IPS-18a (cell line): Measurements from ENCODE around the gene HOXB2.

Experiments
- H3K27ac ChIP-seq: one replicate; pipeline ENCODE4 v1.5.1; 2013; ENCODE audit warnings: low read length
- H3K27me3 ChIP-seq: one replicate; pipeline ENCODE4 v1.6.1; 2013; ENCODE audit warnings: mild to moderate bottlenecking, low read length; ENCODE audit not compliant: control insufficient read depth, insufficient read depth
- H3K36me3 ChIP-seq: one replicate; pipeline ENCODE4 v1.6.1; 2013; ENCODE audit warnings: low read depth, low read length; ENCODE audit not compliant: control insufficient read depth
- H3K4me1 ChIP-seq: one replicate; pipeline ENCODE4 v1.6.1; 2013; ENCODE audit warnings: low read depth, low read length; ENCODE audit not compliant: control insufficient read depth
- H3K4me3 ChIP-seq: one replicate; pipeline ENCODE4 v1.5.1; 2013; ENCODE audit warnings: low read length
- H3K9ac ChIP-seq: one replicate; pipeline ENCODE4 v1.6.1; 2013; ENCODE audit warnings: mild to moderate bottlenecking, low read length, moderate library complexity
- H3K9me3 ChIP-seq: one replicate; pipeline ENCODE4 v1.6.1; 2013; ENCODE audit warnings: low read depth, low read length; ENCODE audit not compliant: control insufficient read depth

Gene HOXB2

GRCh38 chr17:48546924-48547807 lies 2.3 kb upstream of the HOXB2 start:
- Histone ChIP-seq H3K9ac (no peak overlapping the region), H3K9me3 (no peaks in the 10 kb centered on the region), H3K4me1 (peaks cover 19% of the 10 kb centered on the region), H3K4me3 (peak overlapping the region; percentile 7), H3K27me3 (peaks cover 100% of the 10 kb centered on the region), H3K36me3 (no peaks in the 10 kb centered on the region), H3K27ac (no peak overlapping the region)

GRCh38 chr17:48546137-48546923 lies 1.4 kb upstream of the HOXB2 start:
- Histone ChIP-seq H3K36me3 (no peaks in the 10 kb centered on the region), H3K27me3 (peaks cover 100% of the 10 kb centered on the region), H3K27ac (no peak overlapping the region), H3K4me1 (peaks cover 19% of the 10 kb centered on the region), H3K9me3 (no peaks in the 10 kb centered on the region), H3K4me3 (peak overlapping the region; percentile 7), H3K9ac (no peak overlapping the region)

- no peak overlapping the region for H3K9ac ChIP-seq
- no peak overlapping the region for H3K4me3 ChIP-seq
- H3K27me3 ChIP-seq, result peaks cover 100% of the 10 kb centered on the region
- H3K36me3 ChIP-seq, result no peaks in the 10 kb centered on the region
- peaks cover 23% of the 10 kb centered on the region for H3K4me1 ChIP-seq
- H3K9me3 ChIP-seq, result no peaks in the 10 kb centered on the region
- H3K27ac ChIP-seq, result no peak overlapping the region
These were observed 630 bp upstream of the HOXB2 start for GRCh38 chr17:48545539-48545938.

- Histone ChIP-seq H3K4me1 (peaks cover 23% of the 10 kb centered on the region), H3K36me3 (no peaks in the 10 kb centered on the region), H3K4me3 (peak overlapping the region; percentile 33), H3K9ac (peak overlapping the region; percentile 40), H3K9me3 (no peaks in the 10 kb centered on the region), H3K27me3 (peaks cover 100% of the 10 kb centered on the region), H3K27ac (no peak overlapping the region)
These were observed 424 bp downstream of the HOXB2 start for GRCh38 chr17:48544349-48545021.

GRCh38 chr17:48543854-48544348 lies 1.0 kb downstream of the HOXB2 start:
- Histone ChIP-seq H3K9me3 (no peaks in the 10 kb centered on the region), H3K4me3 (peak overlapping the region; percentile 43), H3K27me3 (peaks cover 100% of the 10 kb centered on the region), H3K4me1 (peaks cover 23% of the 10 kb centered on the region), H3K36me3 (no peaks in the 10 kb centered on the region), H3K9ac (peak overlapping the region; percentile 40), H3K27ac (no peak overlapping the region)

GRCh38 chr17:48543107-48543853 lies 1.6 kb downstream of the HOXB2 start:
- H3K9me3 ChIP-seq, result no peaks in the 10 kb centered on the region
- no peak overlapping the region for H3K27ac ChIP-seq
- peaks cover 100% of the 10 kb centered on the region for H3K27me3 ChIP-seq
- peaks cover 18% of the 10 kb centered on the region for H3K4me1 ChIP-seq
- peak overlapping the region; percentile 27 for H3K9ac ChIP-seq
- no peaks in the 10 kb centered on the region for H3K36me3 ChIP-seq
- peak overlapping the region; percentile 43 for H3K4me3 ChIP-seq

- Histone ChIP-seq H3K4me3 (peak overlapping the region; percentile 43), H3K27me3 (peaks cover 100% of the 10 kb centered on the region), H3K9ac (no peak overlapping the region), H3K4me1 (peaks cover 18% of the 10 kb centered on the region), H3K27ac (no peak overlapping the region), H3K36me3 (no peaks in the 10 kb centered on the region), H3K9me3 (no peaks in the 10 kb centered on the region)
These were observed 2.2 kb downstream of the HOXB2 start for GRCh38 chr17:48542698-48543106.

GRCh38 chr17:48542114-48542656 lies 2.7 kb downstream of the HOXB2 start:
- Histone ChIP-seq H3K9me3 (no peaks in the 10 kb centered on the region), H3K27ac (no peak overlapping the region), H3K36me3 (no peaks in the 10 kb centered on the region), H3K9ac (no peak overlapping the region), H3K4me1 (peaks cover 18% of the 10 kb centered on the region), H3K4me3 (peak overlapping the region; percentile 53), H3K27me3 (peaks cover 100% of the 10 kb centered on the region)

- no peak overlapping the region for H3K27ac ChIP-seq
- H3K36me3 ChIP-seq, result no peaks in the 10 kb centered on the region
- H3K27me3 ChIP-seq, result peaks cover 99% of the 10 kb centered on the region
- peak overlapping the region; percentile 56 for H3K4me3 ChIP-seq
- H3K9me3 ChIP-seq, result no peaks in the 10 kb centered on the region
- peaks cover 17% of the 10 kb centered on the region for H3K4me1 ChIP-seq
- no peak overlapping the region for H3K9ac ChIP-seq
These were observed 3.3 kb downstream of the HOXB2 start for GRCh38 chr17:48541577-48542113.

- Histone ChIP-seq H3K4me1 (peaks cover 11% of the 10 kb centered on the region), H3K36me3 (no peaks in the 10 kb centered on the region), H3K27ac (no peak overlapping the region), H3K9ac (no peak overlapping the region), H3K9me3 (no peaks in the 10 kb centered on the region), H3K27me3 (peaks cover 98% of the 10 kb centered on the region), H3K4me3 (peak overlapping the region; percentile 56)
These were observed 3.8 kb downstream of the HOXB2 start for GRCh38 chr17:48541036-48541576.
